MG63 (cell line): ENCODE data around the gene FPR2. TPM values are rescaled to one million over a fixed set of nuclear protein-coding genes. Genes with fewer than 3 reads are reported as not detected.
"Not testable (repeated sequence)": the region's sequence is repeated elsewhere in the genome, so short reads cannot be mapped to it uniquely, and the experiment has no call there.

Experiments
- DNase-seq: peaks from one replicate; pipeline ENCODE4 v3.0.0-alpha.2; 2020
- H3K27me3 ChIP-seq: fragments of 250-450 bp; sonication (Bioruptor Pico); 2 replicates; pipeline ENCODE4 v1.5.1; 2020; ENCODE audit warnings: mild to moderate bottlenecking, moderate library complexity
- H3K36me3 ChIP-seq: fragments of 250-450 bp; sonication (Bioruptor Pico); 2 replicates; pipeline ENCODE4 v1.5.1; 2020; ENCODE audit warnings: mild to moderate bottlenecking, moderate library complexity
- H3K4me3 ChIP-seq: fragments of 250-450 bp; sonication (Bioruptor Pico); 2 replicates; pipeline ENCODE4 v1.5.1; 2020; ENCODE audit warnings: mild to moderate bottlenecking, moderate library complexity
- H3K9me3 ChIP-seq: fragments of 250-450 bp; sonication (Bioruptor Pico); 2 replicates; pipeline ENCODE4 v1.5.1; 2020; ENCODE audit warnings: mild to moderate bottlenecking, moderate library complexity
- total RNA-seq: library from RNA; depleted of rRNA; stranded (reverse); fragments of >200 nt; shearing (Covaris generic); gene quantifications from 2 replicates; pipeline ENCODE4 v1.2.3, GENCODE V29; 2014; ENCODE audit warnings: low replicate concordance

FPR2 gene
- total RNA-seq, 1 experiment from 2014 or later, result not detected

GRCh38 chr19:51766461-51766860, 5.5 kb downstream of the FPR2 start:
- Histone ChIP-seq H3K9me3 (no peaks in the 10 kb centered on the region), H3K27me3 (no peaks in the 10 kb centered on the region; the same call in 1 of the 2 replicates), H3K4me3 (no peak overlapping the region), H3K36me3 (no peaks in the 10 kb centered on the region)
- no peak for DNase-seq

DNA sequence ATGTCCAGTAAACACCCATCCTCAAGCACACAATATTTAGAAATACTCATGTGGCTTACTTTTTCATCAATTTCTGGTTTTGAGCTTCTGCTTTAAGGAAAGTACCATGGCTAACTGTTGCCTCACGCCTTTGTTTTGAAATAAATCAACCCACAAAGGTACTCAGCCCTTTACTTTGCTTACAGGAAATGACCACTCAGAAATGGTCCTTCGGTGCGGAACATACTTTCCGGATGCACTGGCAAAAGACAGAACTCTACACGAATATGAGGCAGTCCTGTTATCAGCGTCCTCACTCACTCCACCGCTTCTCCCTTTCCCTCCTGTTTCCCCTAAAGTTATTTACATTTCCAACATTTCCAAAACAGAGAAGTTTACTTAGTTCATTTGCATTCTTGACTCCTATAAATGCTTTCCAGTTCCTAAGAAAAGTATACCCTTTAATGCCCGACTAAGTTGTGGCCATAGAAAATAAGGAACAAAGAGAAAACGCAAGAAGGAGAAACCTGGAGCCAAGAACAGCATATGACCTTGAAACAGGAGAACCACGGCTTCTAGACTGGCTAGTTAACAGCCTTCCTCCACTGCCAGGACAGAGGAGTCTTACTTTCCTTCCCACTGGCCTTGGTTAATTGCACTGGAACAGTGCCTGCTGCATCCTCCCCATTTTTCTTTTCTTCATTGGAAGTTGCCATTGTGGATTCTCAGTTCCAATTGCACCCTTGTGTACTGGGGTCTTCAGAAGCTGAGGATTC, 10.6 kb downstream of the FPR2 start:
- Histone ChIP-seq H3K27me3 (peaks cover 5% of the 10 kb centered on the region), H3K9me3 (no peaks in the 10 kb centered on the region), H3K4me3 (no peak overlapping the region), H3K36me3 (no peaks in the 10 kb centered on the region)
- DNase-seq, result no peak

DNA sequence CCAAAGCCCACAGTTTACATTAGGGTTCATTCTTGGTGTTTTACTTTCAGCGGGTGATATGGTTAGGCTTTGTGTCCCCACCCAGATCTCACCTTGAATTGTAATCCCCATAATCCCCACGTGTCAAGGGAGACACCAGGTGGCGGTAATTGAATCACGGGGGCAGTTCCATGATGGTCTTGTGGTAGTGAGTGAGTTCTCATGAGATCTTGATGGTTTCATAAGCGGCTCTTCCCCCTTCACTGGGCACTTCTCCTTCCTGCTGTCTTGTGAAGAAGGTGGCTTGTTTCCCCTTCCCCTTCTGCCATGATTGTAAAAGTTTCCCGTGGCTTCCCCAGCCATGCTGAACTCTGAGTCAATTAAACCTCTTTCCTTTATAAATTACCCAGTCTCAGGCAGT, 12.0 kb downstream of the FPR2 start:
- Histone ChIP-seq H3K9me3 (no peaks in the 10 kb centered on the region), H3K36me3 (no peaks in the 10 kb centered on the region), H3K27me3 (peaks cover 7% of the 10 kb centered on the region), H3K4me3 (no peak overlapping the region)
- DNase-seq, result no peak

DNA sequence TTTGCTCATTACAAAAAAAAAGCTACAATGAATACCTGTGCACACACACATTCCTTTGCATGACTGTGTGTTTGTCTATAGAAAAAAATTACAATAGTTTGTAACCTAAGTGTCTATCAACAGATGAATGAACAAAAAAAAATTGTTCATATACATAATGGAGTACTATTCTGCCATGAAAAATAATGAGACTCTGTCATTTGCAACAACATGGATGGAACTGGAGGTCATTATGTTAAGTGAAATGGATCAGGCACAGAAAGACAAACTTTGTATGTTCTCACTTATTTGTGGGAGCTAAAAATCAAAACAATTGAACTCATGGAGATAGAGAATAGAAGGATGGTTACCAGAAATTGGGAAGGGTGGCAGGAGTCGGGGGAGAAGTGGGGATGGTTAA, 15.6 kb downstream of the FPR2 start:
- not testable (repeated sequence) for DNase-seq, H3K36me3 ChIP-seq, H3K4me3 ChIP-seq, H3K9me3 ChIP-seq
- H3K27me3 ChIP-seq, result peaks cover 20% of the 10 kb centered on the region

DNA sequence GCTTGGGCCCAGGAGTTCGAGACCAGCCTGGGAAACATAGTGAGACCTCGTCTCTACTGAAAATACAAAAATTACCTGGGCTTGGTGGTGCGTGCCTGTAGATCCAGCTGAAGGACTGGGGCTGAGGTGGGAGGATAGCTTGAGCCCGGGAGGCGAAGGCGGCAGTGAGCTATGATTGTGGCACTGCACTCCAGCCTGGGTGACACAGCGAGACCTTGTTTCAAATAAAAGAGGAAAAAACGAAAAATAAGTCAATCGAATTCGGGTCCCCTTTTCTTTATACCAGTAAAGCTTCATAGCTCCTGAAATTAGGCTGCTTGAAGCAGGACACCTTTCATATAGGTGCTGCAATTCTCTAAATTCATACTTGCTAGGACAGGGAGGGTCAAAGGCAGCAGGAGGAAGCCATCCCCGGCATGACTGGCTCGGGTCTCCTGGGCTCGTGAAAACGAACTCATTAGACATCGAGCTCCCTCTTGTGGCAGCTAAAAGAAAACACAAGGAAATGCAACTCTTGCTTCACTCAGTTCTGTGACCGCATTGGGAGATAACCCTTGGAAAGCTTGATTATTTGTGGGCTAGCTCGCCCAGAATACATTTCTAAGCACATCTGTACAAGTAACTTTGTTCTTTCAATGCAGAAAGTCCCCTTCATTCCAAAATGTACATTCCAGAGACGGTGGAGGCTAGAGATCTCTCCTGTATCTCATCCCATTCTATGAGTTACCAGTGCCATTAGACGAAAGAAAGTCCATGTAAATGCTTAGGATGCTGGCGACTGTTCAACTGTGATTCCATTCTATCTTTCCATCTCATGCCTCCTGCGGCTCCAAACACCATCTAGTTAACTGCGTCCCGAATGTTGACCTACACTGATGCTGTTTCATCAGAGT, 16.8 kb downstream of the FPR2 start:
- Histone ChIP-seq H3K9me3 (no peaks in the 10 kb centered on the region), H3K4me3 (no peak overlapping the region), H3K27me3 (peaks cover 20% of the 10 kb centered on the region), H3K36me3 (no peaks in the 10 kb centered on the region)
- peak; percentile 43 for DNase-seq

DNA sequence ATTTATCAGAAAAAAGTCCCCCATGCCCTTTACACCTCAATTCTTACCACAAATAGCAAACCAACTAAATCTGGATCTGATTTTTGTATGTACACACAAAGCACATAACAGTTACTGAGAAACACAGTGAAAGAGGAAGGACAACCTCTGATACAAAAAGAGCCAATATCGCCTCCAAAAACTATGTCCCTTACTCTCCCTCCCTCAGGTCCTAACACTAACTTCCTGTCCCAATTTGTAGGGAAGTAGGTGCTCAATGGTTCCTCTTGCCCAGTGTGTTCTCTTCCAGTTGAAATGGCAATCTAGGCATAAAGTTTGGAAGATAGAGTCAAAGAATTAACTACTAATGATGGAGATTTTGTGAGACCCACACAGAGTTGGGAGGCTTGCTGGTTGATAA, 18.2 kb downstream of the FPR2 start:
- Histone ChIP-seq H3K36me3 (no peaks in the 10 kb centered on the region), H3K9me3 (no peaks in the 10 kb centered on the region), H3K4me3 (no peak overlapping the region), H3K27me3 (peaks cover 20% of the 10 kb centered on the region)
- DNase-seq, result no peak

- H3K36me3 ChIP-seq, result no peaks in the 10 kb centered on the region
- no peak overlapping the region for H3K4me3 ChIP-seq
- no peaks in the 10 kb centered on the region for H3K9me3 ChIP-seq
- H3K27me3 ChIP-seq, result peaks cover 20% of the 10 kb centered on the region
- no peak for DNase-seq
Observed at GRCh38 chr19:51779703-51780102, 18.7 kb downstream of the FPR2 start.

- H3K27me3 ChIP-seq, result peaks cover 20% of the 10 kb centered on the region
- no peaks in the 10 kb centered on the region for H3K9me3 ChIP-seq
- no peak for DNase-seq
- H3K36me3 ChIP-seq, result no peaks in the 10 kb centered on the region
- no peak overlapping the region for H3K4me3 ChIP-seq
Observed at GRCh38 chr19:51780270-51780669, 19.3 kb downstream of the FPR2 start.

DNA sequence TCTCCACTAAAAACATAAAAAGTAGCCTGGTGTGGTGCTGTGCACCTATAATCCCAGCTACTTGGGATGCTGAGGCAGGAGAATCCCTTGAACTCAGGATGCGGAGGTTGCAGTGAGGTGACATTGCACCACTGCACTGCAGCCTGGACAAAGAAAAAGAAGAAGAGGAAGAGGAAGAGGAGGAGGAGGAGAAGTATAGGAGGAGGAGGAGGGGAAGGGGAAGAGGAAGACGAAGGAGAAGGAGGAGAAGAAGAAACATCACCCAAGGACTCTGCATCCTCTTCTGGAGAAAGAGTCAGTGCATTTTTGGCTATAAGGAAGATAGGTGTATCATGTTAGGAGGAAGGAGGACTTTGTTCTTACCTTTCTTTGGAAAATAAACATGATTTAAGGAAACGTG, 21.0 kb downstream of the FPR2 start:
- no peak overlapping the region for H3K4me3 ChIP-seq
- no peaks in the 10 kb centered on the region for H3K9me3 ChIP-seq
- no peaks in the 10 kb centered on the region for H3K36me3 ChIP-seq
- peaks cover 15% of the 10 kb centered on the region for H3K27me3 ChIP-seq
- no peak for DNase-seq

- H3K36me3 ChIP-seq, result no peaks in the 10 kb centered on the region
- DNase-seq, result no peak
- H3K27me3 ChIP-seq, result peaks cover 10% of the 10 kb centered on the region
- no peaks in the 10 kb centered on the region for H3K9me3 ChIP-seq
- H3K4me3 ChIP-seq, result no peak overlapping the region
Observed at GRCh38 chr19:51783372-51783771, 22.4 kb downstream of the FPR2 start.

- Histone ChIP-seq H3K4me3 (no peak overlapping the region), H3K27me3 (peaks cover 1% of the 10 kb centered on the region; the same call in 1 of the 2 replicates)
- DNase-seq, result no peak
Observed at GRCh38 chr19:51784109-51784785, 23.3 kb downstream of the FPR2 start.

DNA sequence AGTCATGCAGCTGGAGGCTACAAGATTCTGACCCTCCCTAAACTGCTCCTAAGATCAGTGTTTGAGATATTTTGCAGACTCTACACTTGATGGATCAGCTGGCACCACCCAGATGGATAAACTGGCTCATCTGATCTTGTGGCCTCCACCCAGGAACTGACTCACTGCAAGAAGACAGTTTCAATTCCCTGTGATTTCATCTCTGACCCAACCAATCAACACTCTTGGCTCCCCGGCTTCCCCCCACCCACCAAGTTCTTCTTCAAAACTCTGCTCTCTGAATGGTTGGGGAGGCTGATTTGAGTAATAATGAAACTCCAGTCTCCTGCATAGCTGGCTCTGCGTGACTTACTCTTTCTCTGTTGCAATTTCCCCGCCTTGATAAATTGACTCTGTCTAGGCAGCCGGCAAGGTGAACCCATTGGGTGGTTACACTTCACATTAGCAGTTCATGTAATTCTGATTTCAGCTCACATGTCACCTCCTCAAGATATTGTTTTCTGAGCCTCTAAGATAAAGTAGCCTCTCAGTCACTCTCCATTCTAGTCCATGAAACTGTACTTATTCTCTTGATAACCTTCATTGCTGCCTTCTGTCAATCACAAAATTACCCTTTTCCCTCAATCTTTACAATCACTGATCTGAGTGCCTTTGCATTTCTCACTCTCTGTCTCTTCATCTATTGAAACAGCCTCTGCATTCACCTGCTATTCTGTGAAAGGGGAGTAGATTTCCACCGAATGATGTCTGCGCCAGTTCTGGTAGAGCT, 24.1 kb downstream of the FPR2 start:
- DNase-seq, result peak; percentile 41
- H3K27me3 ChIP-seq, result no peaks in the 10 kb centered on the region

More at GRCh38 chr19:51784109-51784785, 23.3 kb downstream of the FPR2 start:
- Histone ChIP-seq H3K9me3 (no peaks in the 10 kb centered on the region), H3K36me3 (no peaks in the 10 kb centered on the region)

GRCh38 chr19:51786646-51787494, 25.9 kb downstream of the FPR2 start:
- Histone ChIP-seq H3K27me3 (no peaks in the 10 kb centered on the region), H3K9me3 (no peaks in the 10 kb centered on the region), H3K4me3 (no peak overlapping the region), H3K36me3 (no peaks in the 10 kb centered on the region)
- no peak for DNase-seq

More for the DNA sequence above, 24.1 kb downstream of the FPR2 start:
- H3K9me3 ChIP-seq, result no peaks in the 10 kb centered on the region
- H3K4me3 ChIP-seq, result no peak overlapping the region
- no peaks in the 10 kb centered on the region for H3K36me3 ChIP-seq

DNA sequence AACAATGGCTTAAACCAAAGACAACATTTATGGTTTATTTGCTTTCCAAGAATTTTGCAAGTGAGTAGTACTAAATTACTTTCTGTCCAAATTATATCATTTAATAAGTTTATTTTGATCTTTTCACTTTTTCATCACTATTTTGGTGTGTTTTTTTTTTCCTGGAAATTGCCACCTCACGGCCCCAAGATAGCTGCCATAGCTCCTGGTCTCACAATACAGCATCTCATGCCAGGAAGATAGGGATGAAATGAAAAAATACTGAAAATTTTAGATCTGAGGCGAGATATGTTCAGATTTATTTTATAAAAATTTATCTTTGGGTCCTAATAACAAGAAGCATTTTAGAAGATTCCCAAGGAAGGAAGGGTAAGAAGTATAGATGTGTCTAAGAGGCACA, 27.0 kb downstream of the FPR2 start:
- Histone ChIP-seq H3K27me3 (no peaks in the 10 kb centered on the region), H3K36me3 (no peaks in the 10 kb centered on the region), H3K4me3 (no peak overlapping the region), H3K9me3 (no peaks in the 10 kb centered on the region)
- no peak for DNase-seq

DNA sequence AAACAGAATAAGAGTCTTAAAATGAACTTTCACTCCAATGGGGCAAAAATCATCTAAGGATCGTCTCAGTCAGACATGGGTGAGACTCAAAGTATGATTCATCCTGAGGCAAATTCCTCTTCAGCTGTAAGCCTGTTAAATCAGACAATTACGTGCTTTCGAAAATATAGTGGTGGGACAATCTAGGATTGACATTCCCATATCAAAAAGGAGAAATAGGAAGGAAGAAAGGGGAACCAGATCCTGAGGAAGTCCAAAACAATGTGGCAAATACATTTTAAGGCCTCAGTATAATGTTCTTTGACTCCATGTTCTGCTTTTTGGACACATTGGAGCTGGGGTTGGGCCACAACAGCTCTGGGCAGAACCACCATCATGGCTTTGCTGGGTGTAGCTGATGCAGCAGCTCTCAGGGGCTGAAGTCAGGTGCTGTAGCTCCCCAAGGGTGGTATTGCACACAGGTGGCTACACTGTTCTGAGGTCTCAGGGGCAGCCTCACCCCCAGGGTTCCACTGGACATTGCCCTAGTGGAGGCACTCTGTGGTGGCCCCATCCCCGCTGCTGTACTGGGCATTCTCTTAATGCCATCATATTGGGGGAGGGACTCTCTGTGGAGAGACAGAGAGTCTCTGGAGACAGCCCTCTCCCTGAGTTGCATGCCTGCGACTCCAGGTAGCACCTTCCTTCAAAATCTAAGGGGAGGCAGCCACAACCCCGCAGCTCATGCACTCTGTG, 28.2 kb downstream of the FPR2 start:
- Histone ChIP-seq H3K36me3 (no peaks in the 10 kb centered on the region), H3K4me3 (no peak overlapping the region), H3K9me3 (no peaks in the 10 kb centered on the region), H3K27me3 (no peaks in the 10 kb centered on the region)
- no peak for DNase-seq
